GM12801 (cell line): ENCODE results near the gene CBFA2T2.

Experiments
- TF ChIP-seq, protein P1 (sequence below): IDR thresholded peaks from one replicate; pipeline ENCODE4 v1.5.1; 2011; ENCODE audit warnings: control low read depth; ENCODE audit not compliant: insufficient read length; ENCODE audit errors: extremely low read depth

CBFA2T2 gene

DNA sequence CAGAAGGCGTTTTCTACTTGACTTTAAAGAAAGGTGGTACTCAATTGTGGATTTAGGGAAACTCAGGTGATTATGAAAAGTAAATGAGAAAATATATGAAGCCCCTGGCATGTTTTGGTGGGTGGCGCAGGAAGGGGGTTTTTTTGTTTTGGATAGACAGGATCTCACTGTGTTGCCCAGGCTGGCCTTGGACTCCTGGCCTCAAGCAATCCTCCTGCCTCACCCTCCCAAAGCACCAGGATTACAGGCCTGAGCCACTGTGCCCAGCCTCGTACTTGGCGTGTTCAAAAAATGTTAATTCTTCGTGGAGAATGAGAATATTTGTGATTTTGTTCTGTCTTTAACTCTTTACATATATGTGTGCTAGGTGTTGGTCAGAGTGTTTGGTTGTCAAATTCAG, 140.1 kb downstream of the CBFA2T2 start:
- TF ChIP-seq, protein P1, sequence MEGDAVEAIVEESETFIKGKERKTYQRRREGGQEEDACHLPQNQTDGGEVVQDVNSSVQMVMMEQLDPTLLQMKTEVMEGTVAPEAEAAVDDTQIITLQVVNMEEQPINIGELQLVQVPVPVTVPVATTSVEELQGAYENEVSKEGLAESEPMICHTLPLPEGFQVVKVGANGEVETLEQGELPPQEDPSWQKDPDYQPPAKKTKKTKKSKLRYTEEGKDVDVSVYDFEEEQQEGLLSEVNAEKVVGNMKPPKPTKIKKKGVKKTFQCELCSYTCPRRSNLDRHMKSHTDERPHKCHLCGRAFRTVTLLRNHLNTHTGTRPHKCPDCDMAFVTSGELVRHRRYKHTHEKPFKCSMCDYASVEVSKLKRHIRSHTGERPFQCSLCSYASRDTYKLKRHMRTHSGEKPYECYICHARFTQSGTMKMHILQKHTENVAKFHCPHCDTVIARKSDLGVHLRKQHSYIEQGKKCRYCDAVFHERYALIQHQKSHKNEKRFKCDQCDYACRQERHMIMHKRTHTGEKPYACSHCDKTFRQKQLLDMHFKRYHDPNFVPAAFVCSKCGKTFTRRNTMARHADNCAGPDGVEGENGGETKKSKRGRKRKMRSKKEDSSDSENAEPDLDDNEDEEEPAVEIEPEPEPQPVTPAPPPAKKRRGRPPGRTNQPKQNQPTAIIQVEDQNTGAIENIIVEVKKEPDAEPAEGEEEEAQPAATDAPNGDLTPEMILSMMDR: no peak

DNA sequence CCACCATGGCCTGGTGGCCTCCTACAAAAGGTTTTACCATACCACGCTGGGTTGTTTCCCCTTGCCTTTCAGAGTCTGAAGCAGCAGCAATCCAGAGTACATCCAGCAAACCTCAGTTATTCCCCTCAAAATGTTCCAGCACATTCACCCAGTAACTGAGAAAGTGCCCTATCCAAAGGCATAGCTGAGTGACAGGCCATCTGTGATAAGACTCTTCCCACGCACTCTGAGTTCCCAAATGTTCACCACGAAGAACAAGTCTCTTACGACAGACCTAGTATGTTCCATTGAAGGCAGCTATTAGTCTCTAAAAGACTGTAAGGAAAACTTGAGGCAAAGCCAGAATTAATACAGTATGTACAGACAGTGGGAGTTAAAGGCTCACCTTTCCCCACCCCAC, 140.6 kb downstream of the CBFA2T2 start:
- TF ChIP-seq, protein P1: no peak

DNA sequence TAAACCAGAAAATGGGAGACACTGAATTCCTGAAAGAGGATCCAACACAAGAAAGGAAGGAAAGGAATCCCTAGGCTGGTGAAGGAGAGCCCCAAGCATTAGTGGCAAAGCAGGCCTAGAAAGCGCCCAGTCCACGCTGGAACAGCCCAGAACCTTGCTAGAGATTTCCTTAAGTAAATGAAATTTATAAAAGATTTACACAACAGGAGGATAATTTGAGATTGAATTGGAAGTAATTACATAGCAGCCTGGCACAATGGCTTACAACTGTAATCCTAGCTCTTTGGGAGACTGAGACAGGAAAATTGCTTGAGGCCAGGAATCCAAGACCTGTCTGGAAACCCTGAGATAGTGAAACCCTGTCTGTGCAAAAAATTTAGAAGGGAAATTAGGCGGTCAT, 145.4 kb downstream of the CBFA2T2 start:
- TF ChIP-seq, protein P1: no peak

DNA sequence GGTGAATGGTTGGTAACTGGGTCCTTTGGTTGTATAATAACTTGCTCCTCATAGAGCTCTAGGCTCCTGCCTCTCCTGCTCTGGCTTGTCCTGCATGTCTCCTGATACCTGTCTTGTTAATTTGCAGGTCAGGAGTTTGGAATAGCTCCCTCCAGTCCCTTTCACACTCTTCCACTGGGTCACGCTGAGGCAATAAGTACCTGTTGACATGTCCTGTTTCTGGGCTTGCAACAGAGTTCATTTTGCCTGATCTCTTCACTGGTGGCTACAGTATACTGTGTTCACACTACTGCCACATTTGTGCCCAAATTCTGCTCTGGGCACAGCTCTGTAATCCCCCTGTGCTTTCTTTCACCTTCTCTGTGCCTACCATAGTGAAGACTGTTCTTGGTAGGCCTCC, 146.9 kb downstream of the CBFA2T2 start:
- TF ChIP-seq, protein P1: no peak

DNA sequence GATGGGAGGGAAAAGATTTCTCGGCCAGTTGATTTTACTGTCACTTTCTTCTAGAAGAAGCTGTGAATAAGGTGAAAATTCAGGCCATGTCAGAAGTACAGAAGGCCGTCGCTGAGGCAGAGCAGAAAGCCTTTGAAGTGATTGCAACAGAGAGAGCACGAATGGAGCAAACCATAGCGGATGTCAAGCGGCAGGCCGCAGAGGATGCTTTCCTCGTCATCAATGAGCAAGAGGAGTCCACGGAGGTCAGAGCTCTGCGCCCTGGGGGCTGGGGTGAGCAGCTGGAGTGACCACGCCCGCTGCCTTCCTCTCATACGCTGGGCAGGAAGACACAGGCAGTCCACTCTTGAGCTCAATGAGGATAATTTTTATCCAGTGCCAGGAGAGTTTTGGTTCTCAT, 150.4 kb downstream of the CBFA2T2 start:
- TF ChIP-seq, protein P1: no peak

DNA sequence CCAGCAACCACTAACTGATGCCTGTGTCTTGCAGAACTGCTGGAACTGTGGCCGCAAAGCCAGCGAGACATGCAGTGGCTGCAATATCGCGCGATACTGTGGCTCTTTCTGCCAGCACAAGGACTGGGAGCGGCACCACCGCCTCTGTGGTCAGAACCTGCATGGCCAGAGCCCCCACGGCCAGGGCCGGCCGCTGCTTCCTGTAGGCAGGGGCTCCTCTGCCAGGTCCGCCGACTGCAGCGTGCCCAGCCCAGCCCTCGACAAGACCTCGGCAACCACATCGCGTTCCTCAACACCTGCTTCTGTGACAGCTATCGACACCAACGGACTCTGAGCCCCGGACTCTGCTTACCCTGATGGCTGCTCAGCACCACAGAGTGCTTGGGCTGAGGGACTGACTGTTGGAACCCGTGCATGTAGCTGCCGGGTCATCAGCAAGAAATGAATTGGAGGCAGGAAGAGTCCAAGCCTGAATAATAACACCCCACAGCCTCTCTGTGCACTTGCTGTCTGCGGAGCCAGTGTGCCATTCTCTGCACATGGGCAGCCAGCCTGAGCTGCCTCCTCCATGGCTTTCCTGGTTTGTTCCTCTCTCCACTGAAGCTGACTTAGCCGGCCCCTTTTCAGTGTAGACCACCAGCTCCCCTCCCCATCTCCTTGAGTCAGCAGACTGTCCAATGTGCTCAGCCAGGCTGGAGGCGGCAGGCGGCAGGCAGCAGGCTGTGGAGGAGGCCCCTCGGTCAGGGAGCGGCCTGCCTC, 154.6 kb downstream of the CBFA2T2 start:
- TF ChIP-seq, protein P1: no peak

DNA sequence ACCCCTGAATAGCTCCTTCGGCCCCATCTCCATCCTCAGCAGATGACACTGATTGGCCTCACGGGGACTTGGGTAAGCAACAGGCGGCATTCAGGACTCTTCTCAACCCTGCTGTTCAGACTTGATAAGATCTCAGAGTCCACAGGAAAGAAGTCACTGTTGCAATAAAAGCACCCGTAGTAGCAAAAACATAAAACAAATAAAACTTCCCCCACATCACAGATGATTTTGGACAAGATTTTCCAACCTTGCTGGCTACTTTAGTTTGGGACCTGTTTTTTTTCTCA, 155.1 kb downstream of the CBFA2T2 start:
- TF ChIP-seq, protein P1: no peak
